ENCODE measurements around the gene MYO10. TPM values are rescaled to one million over a fixed set of nuclear protein-coding genes. Genes with fewer than 3 reads are reported as not detected.
A peak's percentile ranks its signal among the peaks of the same experiment; 100 is the strongest.
"Not testable (repeated sequence)": the region's sequence is repeated elsewhere in the genome, so short reads cannot be mapped to it uniquely, and the experiment has no call there.

The MYO10 gene
- total RNA-seq, 2 donors from 2014 or later, result 40.0 to 89.2 TPM

- H3K9me3 ChIP-seq (ENCODE audit: control insufficient read depth, low read length), result no peaks in the 10 kb centered on the region
- no peak overlapping the region for H3K9ac ChIP-seq (ENCODE audit: extremely low read depth, low read length, poor library complexity, severe bottlenecking)
- no peaks in the 10 kb centered on the region for H3K27me3 ChIP-seq (ENCODE audit: control insufficient read depth, insufficient read depth, low read length, poor library complexity, severe bottlenecking)
- H3K36me3 ChIP-seq (ENCODE audit: control insufficient read depth, insufficient read depth, low read length), result peaks cover 65% of the 10 kb centered on the region
- WGBS, 2 experiments (ENCODE audit: insufficient coverage in 1 of 2, insufficient read length in 1 of 2), result 26 to 45% methylated on average over 9 to 11 of the region's 11 CpGs
- H3K4me3 Mint-ChIP-seq, result peak overlapping the region; percentile 54
- H3K4me3 ChIP-seq (ENCODE audit: low read length), result peak overlapping the region; percentile 19
- TF ChIP-seq CTCF (conservative IDR thresholded peaks at IDR 0.05), result no peak
- peaks cover 24% of the 10 kb centered on the region for H3K36me3 Mint-ChIP-seq (ENCODE audit: low read depth)
- peak overlapping the region; percentile 91 for H3K27ac ChIP-seq (ENCODE audit: low read depth, low read length)
- H3K27ac Mint-ChIP-seq, result peak overlapping the region; percentile 78
- peaks cover 62% of the 10 kb centered on the region for H3K4me1 Mint-ChIP-seq
- DNase-seq, result no peak
- H3K27me3 Mint-ChIP-seq (ENCODE audit: insufficient read depth), result no peaks in the 10 kb centered on the region
- H3K4me1 ChIP-seq (ENCODE audit: control insufficient read depth, insufficient read depth, low read length), result peaks cover 32% of the 10 kb centered on the region
- H3K9me3 Mint-ChIP-seq, result no peaks in the 10 kb centered on the region
Measured at GRCh38 chr5:16740811-16741392, 195.2 kb downstream of the MYO10 start.

- Histone ChIP-seq H3K9ac (ENCODE audit: extremely low read depth, low read length, poor library complexity, severe bottlenecking) (no peak overlapping the region), H3K4me3 (ENCODE audit: low read length) (peak overlapping the region; percentile 19), H3K27me3 (ENCODE audit: control insufficient read depth, insufficient read depth, low read length, poor library complexity, severe bottlenecking) (no peaks in the 10 kb centered on the region), H3K4me1 (ENCODE audit: control insufficient read depth, insufficient read depth, low read length) (peaks cover 32% of the 10 kb centered on the region), H3K27ac (ENCODE audit: low read depth, low read length) (peak overlapping the region; percentile 91), H3K36me3 (ENCODE audit: control insufficient read depth, insufficient read depth, low read length) (peaks cover 68% of the 10 kb centered on the region), H3K9me3 (ENCODE audit: control insufficient read depth, low read length) (no peaks in the 10 kb centered on the region)
- DNase-seq, result peak; percentile 70
- Mint-ChIP-seq H3K27me3 (ENCODE audit: insufficient read depth) (no peaks in the 10 kb centered on the region), H3K4me1 (peaks cover 66% of the 10 kb centered on the region), H3K9me3 (no peaks in the 10 kb centered on the region), H3K4me3 (peak overlapping the region; percentile 54), H3K36me3 (ENCODE audit: low read depth) (peaks cover 25% of the 10 kb centered on the region), H3K27ac (peak overlapping the region; percentile 78)
- TF ChIP-seq CTCF (conservative IDR thresholded peaks at IDR 0.05), result no peak
- 32 to 63% methylated on average over 7 to 17 of the region's 17 CpGs for WGBS, 2 experiments (ENCODE audit: insufficient coverage in 1 of 2, insufficient read length in 1 of 2)
Measured at GRCh38 chr5:16740066-16740810, 195.8 kb downstream of the MYO10 start.

- H3K9me3 ChIP-seq (ENCODE audit: control insufficient read depth, low read length); DNase-seq; H3K27me3 ChIP-seq (ENCODE audit: control insufficient read depth, insufficient read depth, low read length, poor library complexity, severe bottlenecking); H3K9ac ChIP-seq (ENCODE audit: extremely low read depth, low read length, poor library complexity, severe bottlenecking); H3K9me3 Mint-ChIP-seq; H3K27ac ChIP-seq (ENCODE audit: low read depth, low read length); H3K4me3 ChIP-seq (ENCODE audit: low read length); H3K27me3 Mint-ChIP-seq (ENCODE audit: insufficient read depth): not testable (repeated sequence)
- H3K4me1 ChIP-seq (ENCODE audit: control insufficient read depth, insufficient read depth, low read length), result peaks cover 32% of the 10 kb centered on the region
- Mint-ChIP-seq H3K4me3 (peak overlapping the region; percentile 52), H3K36me3 (ENCODE audit: low read depth) (peaks cover 34% of the 10 kb centered on the region), H3K27ac (peak overlapping the region; percentile 55), H3K4me1 (peaks cover 73% of the 10 kb centered on the region)
- WGBS, 2 experiments (ENCODE audit: insufficient coverage in 1 of 2, insufficient read length in 1 of 2), result 53 to 58% methylated on average over 3 to 5 of the region's 5 CpGs
- H3K36me3 ChIP-seq (ENCODE audit: control insufficient read depth, insufficient read depth, low read length), result peaks cover 69% of the 10 kb centered on the region
Measured at GRCh38 chr5:16738393-16738792, 197.7 kb downstream of the MYO10 start.

All from endodermal cell (in vitro differentiated cells).